Measurements from ENCODE around the gene LAMB4. TPM values are rescaled to one million over a fixed set of nuclear protein-coding genes. Genes with fewer than 3 reads are reported as not detected.

Gene LAMB4
- under 1 TPM in 2 of 4 donors, not detected in 2; 0.04 to 0.33 TPM for total RNA-seq

- Histone ChIP-seq H3K27ac (no peak within 1 kb of the TSS), H3K4me1 (no peaks in the 10 kb centered on the region), H3K9me3 (no peaks in the 10 kb centered on the region), H3K27me3 (no peaks in the 10 kb centered on the region), H3K4me3 (no peak within 1 kb of the TSS), H3K36me3 (no peaks in the 10 kb centered on the region)
- intact Hi-C loops (cut with DNase I; ENCODE audit: low total_unique reads) (no loop called here), in situ Hi-C loops (cut with MboI; ENCODE audit: low sequenced_read_pairs in 4 of 4) (loop anchor here in 2 of 4 donors (25.0 kb wide), 1 partner anchor 268 kb away; no protein-coding TSS in a partner anchor)
- ATAC-seq, result no peak
- TF ChIP-seq POLR2A (IDR thresholded peaks at IDR 0.05) (no peak), CTCF (IDR thresholded peaks at IDR 0.05 in 4 of 5, conservative IDR thresholded peaks at IDR 0.05 in 1 of 5) (no peak)
- DNase-seq, result no peak
Observed at GRCh38 chr7:108130261-108130660, at the start of gene LAMB4. TSS of gene LAMB4 (minus strand) at chr7:108130361. CDS start at chr7:108123164, 7,197 bp downstream.

GRCh38 chr7:108178398-108178797 is 48.2 kb upstream of the LAMB4 start:
- Histone ChIP-seq H3K9me3 (no peaks in the 10 kb centered on the region), H3K4me3 (no peak overlapping the region), H3K27me3 (no peaks in the 10 kb centered on the region), H3K36me3 (no peaks in the 10 kb centered on the region), H3K27ac (no peak overlapping the region), H3K4me1 (no peaks in the 10 kb centered on the region)
- ATAC-seq, result no peak
- TF ChIP-seq CTCF (IDR thresholded peaks at IDR 0.05 in 4 of 5, conservative IDR thresholded peaks at IDR 0.05 in 1 of 5), result no peak
- no peak for TF ChIP-seq POLR2A (IDR thresholded peaks at IDR 0.05)
- in situ Hi-C loops (cut with MboI; ENCODE audit: low sequenced_read_pairs in 4 of 4) (loop anchor here in 2 of 4 donors (25.0 kb wide), 1 partner anchor 309 kb away; no protein-coding TSS in a partner anchor), intact Hi-C loops (cut with DNase I; ENCODE audit: low total_unique reads) (no loop called here)
- no peak for DNase-seq

- no peak for TF ChIP-seq CTCF (IDR thresholded peaks at IDR 0.05 in 4 of 5, conservative IDR thresholded peaks at IDR 0.05 in 1 of 5)
- no peak for TF ChIP-seq POLR2A (IDR thresholded peaks at IDR 0.05)
- in situ Hi-C loops (cut with MboI; ENCODE audit: low sequenced_read_pairs in 4 of 4) (loop anchor here in 1 of 4 donors (25.0 kb wide), 1 partner anchor 309 kb away; no protein-coding TSS in a partner anchor), intact Hi-C loops (cut with DNase I; ENCODE audit: low total_unique reads) (no loop called here)
- H3K4me1 ChIP-seq, result no peaks in the 10 kb centered on the region
- H3K4me3 ChIP-seq, result no peak overlapping the region
- no peaks in the 10 kb centered on the region for H3K9me3 ChIP-seq
- H3K27me3 ChIP-seq, result no peaks in the 10 kb centered on the region
- H3K27ac ChIP-seq, result no peak overlapping the region
- H3K36me3 ChIP-seq, result no peaks in the 10 kb centered on the region
- ATAC-seq (no peak), DNase-seq (no peak)
Observed at GRCh38 chr7:108171164-108171563, 41.0 kb upstream of the LAMB4 start.

GRCh38 chr7:108170251-108170650 is 40.1 kb upstream of the LAMB4 start:
- DNase-seq (no peak), ATAC-seq (no peak)
- Histone ChIP-seq H3K4me3 (no peak overlapping the region), H3K27ac (no peak overlapping the region), H3K36me3 (no peaks in the 10 kb centered on the region), H3K9me3 (no peaks in the 10 kb centered on the region), H3K27me3 (no peaks in the 10 kb centered on the region), H3K4me1 (no peaks in the 10 kb centered on the region)
- in situ Hi-C loops (cut with MboI; ENCODE audit: low sequenced_read_pairs in 4 of 4) (loop anchor here in 1 of 4 donors (25.0 kb wide), 1 partner anchor 308 kb away; no protein-coding TSS in a partner anchor), intact Hi-C loops (cut with DNase I; ENCODE audit: low total_unique reads) (no loop called here)
- TF ChIP-seq CTCF (IDR thresholded peaks at IDR 0.05 in 4 of 5, conservative IDR thresholded peaks at IDR 0.05 in 1 of 5), result no peak
- TF ChIP-seq POLR2A (IDR thresholded peaks at IDR 0.05), result no peak

- no peaks in the 10 kb centered on the region for H3K9me3 ChIP-seq
- intact Hi-C loops (cut with DNase I; ENCODE audit: low total_unique reads) (no loop called here), in situ Hi-C loops (cut with MboI; ENCODE audit: low sequenced_read_pairs in 4 of 4) (loop anchor here in 1 of 4 donors (25.0 kb wide), 1 partner anchor 305 kb away; no protein-coding TSS in a partner anchor)
- no peak overlapping the region for H3K4me3 ChIP-seq
- DNase-seq, result no peak
- no peak for TF ChIP-seq POLR2A (IDR thresholded peaks at IDR 0.05)
- TF ChIP-seq CTCF (IDR thresholded peaks at IDR 0.05 in 4 of 5, conservative IDR thresholded peaks at IDR 0.05 in 1 of 5), result no peak
- no peak overlapping the region for H3K27ac ChIP-seq
- H3K27me3 ChIP-seq, result no peaks in the 10 kb centered on the region
- no peaks in the 10 kb centered on the region for H3K4me1 ChIP-seq
- no peaks in the 10 kb centered on the region for H3K36me3 ChIP-seq
- no peak for ATAC-seq
Observed at GRCh38 chr7:108167460-108167859, 37.3 kb upstream of the LAMB4 start.
